GM20431 (cell line): ENCODE data around the gene SIK3.

Experiments
- in situ Hi-C: fragments of 300-500 bp; cut with MseI, MboI; formaldehyde crosslinking; loops from one replicate; pipeline ENCODE4 v1.15.0; 2020; ENCODE audit warnings: low sequenced_read_pairs; ENCODE audit not compliant: unreplicated experiment

The SIK3 gene

DNA sequence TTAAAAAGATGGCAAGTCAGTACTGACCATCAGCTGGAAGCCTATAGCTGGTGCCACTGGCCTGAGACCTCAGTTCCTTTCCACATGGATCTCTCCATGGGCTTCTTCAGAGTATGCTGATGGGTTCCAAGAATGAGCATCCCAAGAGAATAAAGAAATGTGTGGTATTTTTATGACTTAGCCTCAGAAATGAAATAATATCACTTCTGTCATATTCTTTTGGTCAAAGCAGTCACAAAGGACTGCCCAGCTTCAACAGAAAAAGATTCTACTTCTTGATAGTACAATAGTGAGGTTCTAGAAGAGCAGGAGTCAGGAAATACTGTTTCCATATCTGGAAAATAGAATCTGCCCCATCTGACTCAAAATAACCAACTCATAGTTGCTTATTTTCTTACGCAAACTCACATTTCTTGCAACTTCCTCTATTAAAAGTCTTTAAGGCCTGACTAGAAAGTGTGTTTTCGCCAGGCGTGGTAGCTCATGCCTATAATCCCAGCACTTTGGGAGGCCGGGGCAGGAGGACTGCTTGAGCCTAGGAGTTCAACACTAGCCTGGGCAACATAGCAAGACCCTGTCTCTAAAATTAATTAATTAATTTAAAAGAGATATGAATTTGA lies 116.9 kb downstream of the SIK3 start:
- in situ Hi-C loops = no loop called here

DNA sequence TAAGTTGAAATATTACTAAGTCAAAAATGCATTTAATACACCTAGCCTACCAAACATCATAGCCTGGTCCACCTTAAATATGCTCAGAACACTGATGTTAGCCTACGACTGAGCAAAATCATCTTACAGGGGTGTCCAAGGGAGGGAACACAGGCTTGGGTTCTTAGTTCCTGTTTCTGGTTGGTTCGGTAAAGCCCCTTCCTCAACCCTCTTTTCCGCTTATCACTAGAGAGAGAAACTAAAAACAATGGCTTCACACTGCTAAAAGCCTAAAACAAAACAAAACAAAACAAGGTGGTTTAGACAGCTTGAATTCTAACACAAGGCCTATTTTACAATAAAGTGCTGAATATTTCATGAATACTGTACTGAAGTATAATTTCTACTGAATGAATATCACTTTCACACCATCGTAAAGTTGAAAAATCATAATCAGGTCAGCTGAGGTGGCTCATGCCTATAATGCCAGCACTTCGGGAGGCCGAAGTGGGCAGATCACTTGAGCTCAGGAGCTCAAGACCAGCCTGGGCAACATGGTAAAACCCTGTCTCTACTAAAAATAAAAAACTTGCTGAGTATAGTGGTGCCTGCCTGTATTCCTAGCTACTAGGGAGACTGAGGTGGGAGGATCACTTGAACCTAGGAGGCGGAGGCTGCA lies 118.0 kb downstream of the SIK3 start:
- in situ Hi-C loops = no loop called here

DNA sequence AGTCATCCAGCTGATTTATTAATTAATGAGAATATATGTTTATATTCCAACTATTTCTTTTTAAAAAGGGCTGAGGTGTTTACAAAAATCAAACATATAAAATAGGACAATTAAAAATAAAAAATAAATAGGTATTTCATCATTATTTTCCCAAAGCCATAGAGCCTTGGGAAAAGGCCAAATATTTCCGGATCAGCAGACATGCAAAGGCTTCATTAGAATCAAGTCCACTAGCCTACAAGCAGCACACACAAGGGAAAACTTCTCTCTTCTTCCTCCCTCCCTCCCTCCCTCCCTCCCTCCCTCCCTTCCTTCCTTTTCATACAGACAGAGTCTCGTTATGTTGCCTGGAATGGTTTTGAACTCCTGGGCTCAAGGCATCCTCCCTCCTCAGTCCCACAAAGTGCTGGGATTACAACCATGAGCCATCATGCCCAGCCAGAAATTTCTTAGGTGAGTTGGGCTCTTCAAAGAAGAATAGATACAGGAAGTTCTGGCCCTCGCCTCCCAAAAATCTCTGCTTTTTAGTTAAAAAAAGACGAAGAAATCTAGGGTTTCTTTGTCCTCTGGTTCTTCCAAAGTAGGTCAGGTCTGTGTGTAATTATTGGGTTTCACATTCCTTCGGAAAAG lies 121.2 kb downstream of the SIK3 start:
- in situ Hi-C loops = no loop called here

- in situ Hi-C loops = no loop called here
Observed at GRCh38 chr11:116975661-116976060, 122.6 kb downstream of the SIK3 start.

- in situ Hi-C loops = no loop called here
Observed at GRCh38 chr11:116973270-116973669, 125.0 kb downstream of the SIK3 start.

DNA sequence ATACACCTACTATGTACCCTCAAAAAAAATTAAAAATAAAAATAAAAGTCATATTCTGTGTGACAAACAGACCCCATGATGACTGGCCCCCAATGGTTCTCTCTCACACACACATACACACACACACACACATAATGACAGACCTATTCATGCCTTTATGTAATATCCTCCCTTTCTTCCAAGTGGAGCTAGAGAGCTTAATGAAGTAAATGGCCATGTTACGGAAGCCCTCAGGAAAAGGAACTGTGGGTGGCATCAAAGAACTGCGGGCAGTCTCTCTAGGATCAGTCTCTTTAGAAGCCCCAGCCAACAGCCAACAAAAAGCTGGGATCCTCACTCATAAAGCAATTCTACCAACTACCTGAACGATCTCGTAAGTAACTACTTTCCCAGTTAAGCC lies 125.5 kb downstream of the SIK3 start:
- in situ Hi-C loops = no loop called here

DNA sequence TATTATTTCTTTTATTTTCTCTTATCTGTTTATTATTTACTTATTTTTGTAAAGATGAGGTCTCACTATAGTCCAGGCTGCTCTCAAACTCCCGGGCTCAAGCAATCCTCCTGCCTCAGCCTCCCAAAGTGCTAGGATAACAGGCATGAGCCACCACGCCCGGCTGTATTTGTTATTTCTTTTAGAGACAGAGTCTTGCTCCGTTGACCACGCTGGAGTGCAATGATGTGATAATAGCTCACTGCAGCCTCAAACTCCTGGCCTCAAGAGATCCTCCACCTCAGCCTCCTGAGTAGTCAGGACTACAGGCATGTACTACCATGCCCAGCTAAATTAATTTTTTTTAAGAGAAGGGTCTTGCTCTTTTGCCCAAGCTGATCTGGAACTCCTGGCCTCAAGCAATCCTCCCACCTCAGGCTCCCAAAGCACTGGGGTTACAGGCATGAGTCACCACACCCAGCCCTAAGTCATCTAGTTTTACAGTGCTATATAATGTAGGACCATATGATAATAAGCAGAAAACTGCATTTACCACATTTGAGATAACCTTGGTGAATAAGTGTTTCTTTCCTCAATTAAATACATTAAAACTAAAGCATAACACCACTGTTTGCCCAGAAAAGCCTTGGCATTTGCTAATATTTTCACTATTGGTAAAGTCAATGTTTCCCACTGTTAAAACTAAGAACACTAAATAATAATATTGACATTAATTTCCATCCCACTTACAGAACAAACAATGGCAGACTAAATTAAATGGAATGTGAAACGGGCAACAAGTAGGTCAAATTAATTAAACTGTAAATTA lies 127.5 kb downstream of the SIK3 start:
- in situ Hi-C loops = no loop called here

- in situ Hi-C loops = no loop called here
Observed at GRCh38 chr11:116969694-116970093, 128.5 kb downstream of the SIK3 start.

GRCh38 chr11:116964269-116964668 lies 134.0 kb downstream of the SIK3 start:
- in situ Hi-C loops = no loop called here

DNA sequence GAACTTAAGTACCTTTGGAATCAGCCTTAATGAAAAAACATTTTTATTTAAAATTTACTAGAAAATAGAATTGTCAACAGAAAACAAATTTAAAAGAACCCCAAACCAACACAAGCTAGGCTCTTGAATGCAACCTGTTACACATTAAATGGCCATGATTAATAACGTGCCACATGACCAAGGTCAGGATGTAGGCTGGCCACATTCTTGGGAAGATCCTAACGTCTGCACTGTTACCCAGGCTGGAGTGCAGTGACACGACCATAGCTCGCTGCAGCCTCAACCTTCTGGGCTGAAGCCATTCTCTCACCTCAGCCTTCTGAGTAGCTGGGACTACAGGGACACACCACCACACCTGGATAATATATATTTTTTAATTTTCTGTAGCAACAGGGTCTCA lies 134.4 kb downstream of the SIK3 start:
- in situ Hi-C loops = no loop called here

- in situ Hi-C loops = no loop called here
Observed at GRCh38 chr11:116962108-116962507, 136.1 kb downstream of the SIK3 start.

GRCh38 chr11:116960930-116961329 lies 137.3 kb downstream of the SIK3 start:
- in situ Hi-C loops = no loop called here

DNA sequence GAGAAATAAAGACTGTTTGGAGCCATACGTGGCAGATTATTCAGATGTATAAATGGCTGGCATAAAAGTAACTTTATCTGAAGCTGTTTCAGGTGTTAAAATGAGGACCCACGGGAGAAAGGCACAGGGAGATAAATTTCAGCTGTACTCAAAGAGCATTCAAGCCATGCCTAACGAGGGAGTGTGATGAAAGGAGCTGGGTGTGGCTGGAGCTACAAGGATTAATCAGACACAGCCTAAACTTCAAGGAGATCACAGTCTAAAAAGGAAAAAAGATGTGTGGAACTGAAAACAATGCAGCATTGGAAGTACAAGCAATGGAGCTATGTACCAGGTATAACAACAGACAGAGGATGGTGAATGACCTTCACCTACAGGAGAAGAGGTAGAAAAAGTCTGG lies 140.0 kb downstream of the SIK3 start:
- in situ Hi-C loops = no loop called here

GRCh38 chr11:116955949-116956348 lies 142.3 kb downstream of the SIK3 start:
- in situ Hi-C loops = no loop called here

- in situ Hi-C loops = no loop called here
Observed at GRCh38 chr11:116955548-116955947, 142.7 kb downstream of the SIK3 start.

- in situ Hi-C loops = no loop called here
Observed at GRCh38 chr11:116953530-116954285, 144.5 kb downstream of the SIK3 start.

GRCh38 chr11:116951762-116952161 lies 146.5 kb downstream of the SIK3 start:
- in situ Hi-C loops = no loop called here

DNA sequence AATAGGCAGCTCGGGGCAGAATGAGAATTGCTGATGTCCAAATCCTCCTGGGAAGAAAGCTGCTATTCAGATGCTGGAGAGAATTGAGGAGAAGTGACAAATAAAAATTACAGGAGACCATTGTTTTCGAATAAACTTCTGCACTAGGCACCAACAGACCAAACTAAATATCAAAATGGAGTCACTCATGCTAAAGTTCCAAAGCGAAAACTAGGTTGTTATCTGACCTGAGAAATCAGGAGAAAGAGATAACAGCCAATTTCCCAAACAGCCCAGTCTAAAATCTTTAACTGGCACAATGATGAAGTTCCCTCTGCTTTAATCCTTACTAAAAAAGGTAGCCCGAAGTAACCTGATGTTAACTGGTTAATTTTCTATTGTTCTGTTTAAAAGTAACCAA lies 148.0 kb downstream of the SIK3 start:
- in situ Hi-C loops = no loop called here

DNA sequence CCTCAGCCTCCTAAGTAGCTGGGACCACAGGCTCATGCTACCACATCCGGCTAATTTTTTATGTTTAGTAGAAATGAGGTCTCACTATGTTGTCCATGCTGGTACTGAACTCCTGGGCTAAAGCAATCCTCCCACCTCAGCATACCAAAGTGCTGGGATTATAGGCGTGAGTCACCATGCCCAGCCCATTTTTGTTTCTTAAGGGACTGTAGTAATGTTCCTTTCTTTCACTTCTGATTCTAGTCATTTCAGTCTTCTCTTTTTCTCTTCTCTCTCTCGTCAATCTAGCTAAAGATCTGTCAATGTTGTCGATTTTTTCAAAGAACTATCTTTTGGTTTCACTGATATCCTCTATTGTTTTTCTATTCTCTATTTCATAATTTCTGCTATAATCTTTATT lies 149.8 kb downstream of the SIK3 start:
- in situ Hi-C loops = no loop called here

DNA sequence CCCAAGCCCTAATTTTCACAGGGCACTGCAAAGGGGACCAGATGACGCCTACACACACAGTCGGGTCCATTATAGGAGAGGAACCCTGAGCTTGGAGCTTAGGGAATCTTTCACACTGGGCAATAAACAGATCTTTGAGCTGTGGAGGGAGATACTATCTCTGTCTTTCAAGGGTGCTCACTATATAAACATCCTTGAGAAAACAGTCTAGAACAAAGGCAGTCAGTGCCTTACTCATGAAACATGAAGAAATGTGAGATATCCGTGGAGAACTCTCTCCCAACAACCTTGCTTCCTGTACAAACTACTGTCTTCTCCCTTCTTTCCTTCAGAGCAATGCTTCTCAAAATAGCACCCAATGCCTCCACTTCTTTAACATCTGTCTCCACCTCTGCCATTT lies 151.8 kb downstream of the SIK3 start:
- in situ Hi-C loops = no loop called here
